ENCODE measurements around the gene TOPORS. TPM values are rescaled to one million over a fixed set of nuclear protein-coding genes. Genes with fewer than 3 reads are reported as not detected.

The TOPORS gene
- polyA plus RNA-seq, 1 of the 3 experiments (the other 2 are of a cell fraction): 4.9 TPM

DNA sequence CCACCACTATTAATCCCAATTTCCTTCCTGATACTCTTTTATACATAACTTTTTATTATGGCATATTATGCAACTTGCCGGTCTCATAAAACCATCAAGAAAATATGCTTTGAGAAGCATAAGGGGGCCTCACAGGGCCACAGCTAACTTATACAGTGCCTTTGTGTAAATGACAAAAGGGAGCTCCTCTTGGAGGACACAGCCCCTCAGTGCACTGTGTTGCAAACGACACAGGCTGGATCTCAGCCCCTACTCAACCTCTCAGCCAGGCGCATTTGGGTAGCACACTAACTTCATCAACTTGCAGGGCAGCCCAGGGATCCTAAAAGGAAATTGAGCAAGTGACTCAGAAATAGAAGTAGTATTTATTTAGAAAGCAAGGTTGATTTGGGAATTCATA, 61.8 kb downstream of the TOPORS start:
- Histone ChIP-seq H3K4me3 (ENCODE audit: low read depth in 2 of 2, low read length in 1 of 2) (no peak overlapping the region), H3K4me1 (ENCODE audit: control insufficient read depth in 1 of 2, insufficient read depth in 2 of 2, low read depth in 1 of 2, low read length in 1 of 2) (peaks cover 0 to 17% of the 10 kb centered on the region in 2 experiments; a peak in 1 of 4 replicates), H3K4me2 (no peak overlapping the region), H4K20me1 (ENCODE audit: insufficient read depth) (no peaks in the 10 kb centered on the region), H3K79me2 (ENCODE audit: insufficient read depth) (no peaks in the 10 kb centered on the region), H3K9me2 (no peaks in the 10 kb centered on the region), H2AFZ (ENCODE audit: low read depth) (no peak overlapping the region), H3K27me3 (ENCODE audit: insufficient read depth) (no peaks in the 10 kb centered on the region), H3K36me3 (replicated peaks in 1 of 2; ENCODE audit: control insufficient read depth in 1 of 2, insufficient read depth in 2 of 2, low read length in 1 of 2) (peaks cover 8 to 17% of the 10 kb centered on the region in 2 experiments), H3K9me3 (no peaks in the 10 kb centered on the region), H3K9ac (no peak overlapping the region), H3F3A (replicated peaks; ENCODE audit: insufficient read depth) (peaks cover 9% of the 10 kb centered on the region), H3K27ac (ENCODE audit: low read depth in 2 of 2, low read length in 1 of 2) (no peak overlapping the region)
- 75% methylated on average over 3 of the region's 3 CpGs for WGBS (ENCODE audit: low lambda C conversion rate)
- TF ChIP-seq NRF1 (IDR thresholded peaks at IDR 0.05; ENCODE audit: low read depth, low read length) (no peak), JUND (IDR thresholded peaks at IDR 0.05) (no peak)
- ChIA-PET CTCF (interaction anchor here (1.1 kb wide), 1 partner anchor 111 kb away, joined by 4 read pairs; no protein-coding TSS in a partner anchor), POLR2A (no interaction called here)
- no peak for DNase-seq

Other genes with a start within 250 kb of the TOPORS start
- 25.4 and 33.7 TPM in 2 replicates for gene ACO1, start 167.9 kb downstream of the TOPORS start, polyA plus RNA-seq (2012; rRNA removed)
- gene RIGI, start 26.4 kb downstream of the TOPORS start, polyA plus RNA-seq (2012; rRNA removed): 1.5 and 2.5 TPM in 2 replicates
- gene SMIM27, start 259 bp downstream of the TOPORS start, polyA plus RNA-seq (2012; rRNA removed): 5.9 and 6.0 TPM in 2 replicates
- gene NDUFB6, start 20.6 kb upstream of the TOPORS start, polyA plus RNA-seq (2012; rRNA removed): 78.0 and 96.2 TPM in 2 replicates
- 0.02 TPM in 1 of 2 replicates, not detected in the other for gene TAF1L, start 83.1 kb upstream of the TOPORS start, polyA plus RNA-seq (2012; rRNA removed)
- gene TMEM215, start 231.0 kb upstream of the TOPORS start, polyA plus RNA-seq (2012; rRNA removed): not detected in 2 replicates

Data from SK-N-SH (cell line).